AG09309 (cell line): ENCODE results near the gene F7.
"Not testable (repeated sequence)": the region's sequence is repeated elsewhere in the genome, so short reads cannot be mapped to it uniquely, and the experiment has no call there.

Source experiments
- DNase-seq: peaks from one replicate; pipeline ENCODE4 v3.0.0-alpha.2; 2010; ENCODE audit warnings: low read depth
- H3K4me3 ChIP-seq: 2 replicates; pipeline ENCODE4 v1.5.1; 2011; ENCODE audit warnings: mild to moderate bottlenecking, low read depth, low read length, moderate library complexity; ENCODE audit not compliant: control insufficient read depth
- TF ChIP-seq, protein P1 (sequence below): IDR thresholded peaks from 2 replicates; pipeline ENCODE4 v1.5.1; 2011; ENCODE audit warnings: mild to moderate bottlenecking, low read depth, low read length, inconsistent platforms; ENCODE audit not compliant: insufficient read depth, control insufficient read depth; ENCODE audit errors: missing control alignments

Gene F7

GRCh38 chr13:113077566-113077952 lies 28.0 kb upstream of the F7 start:
- no peak overlapping the region for H3K4me3 ChIP-seq
- no peak for DNase-seq
- TF ChIP-seq, protein P1, sequence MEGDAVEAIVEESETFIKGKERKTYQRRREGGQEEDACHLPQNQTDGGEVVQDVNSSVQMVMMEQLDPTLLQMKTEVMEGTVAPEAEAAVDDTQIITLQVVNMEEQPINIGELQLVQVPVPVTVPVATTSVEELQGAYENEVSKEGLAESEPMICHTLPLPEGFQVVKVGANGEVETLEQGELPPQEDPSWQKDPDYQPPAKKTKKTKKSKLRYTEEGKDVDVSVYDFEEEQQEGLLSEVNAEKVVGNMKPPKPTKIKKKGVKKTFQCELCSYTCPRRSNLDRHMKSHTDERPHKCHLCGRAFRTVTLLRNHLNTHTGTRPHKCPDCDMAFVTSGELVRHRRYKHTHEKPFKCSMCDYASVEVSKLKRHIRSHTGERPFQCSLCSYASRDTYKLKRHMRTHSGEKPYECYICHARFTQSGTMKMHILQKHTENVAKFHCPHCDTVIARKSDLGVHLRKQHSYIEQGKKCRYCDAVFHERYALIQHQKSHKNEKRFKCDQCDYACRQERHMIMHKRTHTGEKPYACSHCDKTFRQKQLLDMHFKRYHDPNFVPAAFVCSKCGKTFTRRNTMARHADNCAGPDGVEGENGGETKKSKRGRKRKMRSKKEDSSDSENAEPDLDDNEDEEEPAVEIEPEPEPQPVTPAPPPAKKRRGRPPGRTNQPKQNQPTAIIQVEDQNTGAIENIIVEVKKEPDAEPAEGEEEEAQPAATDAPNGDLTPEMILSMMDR: no peak

GRCh38 chr13:113077953-113078901 lies 27.4 kb upstream of the F7 start:
- no peak for DNase-seq
- H3K4me3 ChIP-seq: no peak overlapping the region
- TF ChIP-seq, protein P1: no peak

DNA sequence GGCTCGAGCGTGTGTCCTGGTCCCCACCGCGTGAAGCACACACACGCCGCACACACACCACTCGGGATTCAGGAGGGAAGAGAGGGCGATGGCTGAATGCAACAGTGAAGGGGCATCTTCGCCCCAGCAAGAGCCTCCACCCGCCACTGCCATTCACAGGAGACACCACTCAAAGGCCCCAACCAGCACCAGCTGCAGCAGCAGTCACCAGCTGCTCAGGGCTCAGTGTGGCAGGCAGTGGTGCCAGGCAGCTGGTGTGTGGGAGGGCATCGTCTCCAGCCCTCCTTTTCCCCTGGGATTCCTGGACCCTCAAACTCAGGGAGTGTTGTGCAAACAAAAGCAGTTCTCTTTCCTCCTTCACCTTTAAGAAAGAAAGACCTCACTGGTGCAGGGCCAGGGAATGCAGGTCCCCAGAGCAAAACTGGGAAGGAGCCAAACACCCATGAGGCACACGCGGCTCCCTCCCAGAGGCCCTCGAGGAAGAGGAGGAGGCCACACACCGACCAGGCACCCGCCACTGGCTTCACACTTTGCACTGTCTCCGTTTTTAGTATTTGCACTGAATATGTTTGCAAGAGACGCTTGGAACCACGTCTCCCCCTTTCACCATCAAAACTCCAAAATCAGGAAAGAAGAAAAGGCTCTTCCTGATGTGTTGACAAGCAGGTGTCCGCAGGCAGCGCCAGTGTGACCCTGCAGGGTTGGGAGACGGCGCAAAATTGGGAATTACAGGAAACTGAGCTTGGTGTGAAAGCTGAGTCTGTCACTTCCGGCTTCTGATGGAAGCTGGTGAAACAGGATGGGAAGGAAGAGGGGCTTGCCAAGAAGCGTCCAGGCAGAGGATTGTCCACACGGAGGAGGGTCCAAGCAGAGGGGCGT lies 26.4 kb upstream of the F7 start:
- no peak overlapping the region for H3K4me3 ChIP-seq
- no peak for DNase-seq
- TF ChIP-seq, protein P1: no peak

- not testable (repeated sequence) for H3K4me3 ChIP-seq, DNase-seq
Observed at GRCh38 chr13:113079781-113080080, 25.9 kb upstream of the F7 start.

- TF ChIP-seq, protein P1: no peak
- DNase-seq: no peak
- no peak overlapping the region for H3K4me3 ChIP-seq
Observed at GRCh38 chr13:113080361-113080831, 25.2 kb upstream of the F7 start.

- no peak for DNase-seq
- H3K4me3 ChIP-seq: no peak overlapping the region
- TF ChIP-seq, protein P1: no peak
Observed at GRCh38 chr13:113080901-113081521, 24.6 kb upstream of the F7 start.
